Tibial artery (tissue), 4 donors: Measurements from ENCODE around the gene FSIP1.

ENCODE experiments used
- DNase-seq, 2 donors: peaks; one replicate each; pipeline ENCODE4 v3.0.0-alpha.2; 2019
- H3K27ac ChIP-seq, 2 donors: fragments of 200-600 bp; sonication (generic) in 1 of 2; 1 replicate in 1 of 2; 2 replicates in 1 of 2; pipeline ENCODE4 v1.5.1; 2018 to 2019; ENCODE audit warnings: mild to moderate bottlenecking in 1 of 2
- H3K27me3 ChIP-seq, 2 donors: fragments of 200-600 bp; sonication (generic) in 1 of 2; one replicate each; pipeline versions ENCODE4 v1.5.1 to v1.6.0; 2016 to 2019
- H3K36me3 ChIP-seq, 3 donors: fragments of 200-600 bp; sonication (generic) in 2 of 3; one replicate each; pipeline ENCODE4 v1.5.1; 2016 to 2019; ENCODE audit warnings: mild to moderate bottlenecking in 2 of 3
- H3K4me1 ChIP-seq, 4 donors: fragments of 200-600 bp; sonication (generic) in 2 of 4; 1 replicate in 3 of 4; 2 replicates in 1 of 4; pipeline ENCODE4 v1.5.1; 2016 to 2019
- H3K4me3 ChIP-seq, 2 donors: fragments of 200-600 bp; sonication (generic) in 1 of 2; 1 replicate in 1 of 2; 2 replicates in 1 of 2; pipeline ENCODE4 v1.5.1; 2018 to 2019; ENCODE audit warnings: mild to moderate bottlenecking in 2 of 2
- H3K9me3 ChIP-seq, 3 donors: fragments of 200-600 bp; sonication (generic) in 1 of 3; one replicate each; pipeline ENCODE4 v1.5.1; 2016 to 2019
- CTCF ChIP-seq, 2 experiments: fragments of 200-600 bp in 1 of 2; fragments of 450-650 bp in 1 of 2; IDR thresholded peaks; one replicate each; pipeline ENCODE4 v1.5.1; 2017 to 2019; ENCODE audit warnings: antibody characterized with exemption in 2 of 2, mild to moderate bottlenecking in 1 of 2, moderate library complexity in 1 of 2
- intact Hi-C: fragments of 100-400 bp; cut with DNase I; formaldehyde crosslinking; loops from one replicate; pipeline ENCODE4 v1.15.0; 2023; ENCODE audit warnings: low total_unique reads

The FSIP1 gene

GRCh38 chr15:39657668-39658067, 125.0 kb downstream of the FSIP1 start:
- DNase-seq = no peak
- H3K9me3 ChIP-seq = no peaks in the 10 kb centered on the region
- no peaks in the 10 kb centered on the region for H3K27me3 ChIP-seq
- no peak for TF ChIP-seq CTCF (IDR thresholded peaks at IDR 0.05)
- H3K4me1 ChIP-seq = no peaks in the 10 kb centered on the region
- H3K36me3 ChIP-seq = no peaks in the 10 kb centered on the region
- intact Hi-C loops = no loop called here
- no peak overlapping the region for H3K4me3 ChIP-seq
- H3K27ac ChIP-seq = no peak overlapping the region

GRCh38 chr15:39657181-39657580, 125.5 kb downstream of the FSIP1 start:
- no peak for DNase-seq
- intact Hi-C loops = no loop called here
- Histone ChIP-seq H3K36me3 (no peaks in the 10 kb centered on the region), H3K9me3 (no peaks in the 10 kb centered on the region), H3K27me3 (no peaks in the 10 kb centered on the region), H3K4me3 (no peak overlapping the region), H3K27ac (no peak overlapping the region), H3K4me1 (no peaks in the 10 kb centered on the region)
- TF ChIP-seq CTCF (IDR thresholded peaks at IDR 0.05) = no peak

- TF ChIP-seq CTCF (IDR thresholded peaks at IDR 0.05) = no peak
- intact Hi-C loops = no loop called here
- no peaks in the 10 kb centered on the region for H3K9me3 ChIP-seq
These were observed 128.3 kb downstream of the FSIP1 start for GRCh38 chr15:39654304-39654703.

GRCh38 chr15:39651881-39652280, 130.8 kb downstream of the FSIP1 start:
- DNase-seq = no peak
- H3K27ac ChIP-seq = no peak overlapping the region
- no peak for TF ChIP-seq CTCF (IDR thresholded peaks at IDR 0.05)
- H3K9me3 ChIP-seq = no peaks in the 10 kb centered on the region
- no peaks in the 10 kb centered on the region for H3K36me3 ChIP-seq
- H3K27me3 ChIP-seq = no peaks in the 10 kb centered on the region
- no peaks in the 10 kb centered on the region for H3K4me1 ChIP-seq
- intact Hi-C loops = no loop called here
- H3K4me3 ChIP-seq = no peak overlapping the region

More at GRCh38 chr15:39654304-39654703, 128.3 kb downstream of the FSIP1 start:
- Histone ChIP-seq H3K27me3 (no peaks in the 10 kb centered on the region), H3K36me3 (no peaks in the 10 kb centered on the region), H3K4me3 (no peak overlapping the region), H3K27ac (no peak overlapping the region), H3K4me1 (no peaks in the 10 kb centered on the region)
- DNase-seq = no peak

- Histone ChIP-seq H3K36me3 (no peaks in the 10 kb centered on the region), H3K27me3 (no peaks in the 10 kb centered on the region), H3K9me3 (no peaks in the 10 kb centered on the region), H3K4me1 (no peaks in the 10 kb centered on the region), H3K4me3 (no peak overlapping the region), H3K27ac (no peak overlapping the region)
- no peak for DNase-seq
- TF ChIP-seq CTCF (IDR thresholded peaks at IDR 0.05) = no peak
- intact Hi-C loops = no loop called here
These were observed 131.3 kb downstream of the FSIP1 start for GRCh38 chr15:39651295-39651694.

- intact Hi-C loops = no loop called here
- no peak overlapping the region for H3K27ac ChIP-seq
- no peaks in the 10 kb centered on the region for H3K4me1 ChIP-seq
- DNase-seq = no peak
- H3K4me3 ChIP-seq = no peak overlapping the region
- H3K36me3 ChIP-seq = no peaks in the 10 kb centered on the region
- no peak for TF ChIP-seq CTCF (IDR thresholded peaks at IDR 0.05)
- H3K27me3 ChIP-seq = no peaks in the 10 kb centered on the region
- no peaks in the 10 kb centered on the region for H3K9me3 ChIP-seq
These were observed 132.9 kb downstream of the FSIP1 start for GRCh38 chr15:39649757-39650156.
